HG03521 (cell line): Measurements from ENCODE around the gene SP1.
"Not testable (repeated sequence)": the region's sequence is repeated elsewhere in the genome, so short reads cannot be mapped to it uniquely, and the experiment has no call there.

ENCODE experiments used
- ATAC-seq: cut with Tn5 transposase; IDR thresholded peaks from one replicate; pipeline ENCODE4 v1.9.1; 2021; ENCODE audit warnings: mild to moderate bottlenecking, moderate library complexity; ENCODE audit not compliant: unreplicated experiment

SP1 gene

GRCh38 chr12:53410951-53411350, 31.0 kb downstream of the SP1 start:
- ATAC-seq = no peak

- no peak for ATAC-seq
These were observed 33.7 kb downstream of the SP1 start for GRCh38 chr12:53413485-53414204.

- no peak for ATAC-seq
These were observed 34.9 kb downstream of the SP1 start for GRCh38 chr12:53414756-53415417.

- not testable (repeated sequence) for ATAC-seq
These were observed 35.9 kb downstream of the SP1 start for GRCh38 chr12:53415752-53416389.

GRCh38 chr12:53417291-53417816, 37.4 kb downstream of the SP1 start:
- not testable (repeated sequence) for ATAC-seq

GRCh38 chr12:53418221-53418620, 38.2 kb downstream of the SP1 start:
- ATAC-seq = no peak

GRCh38 chr12:53419756-53420155, 39.8 kb downstream of the SP1 start:
- ATAC-seq = no peak

- not testable (repeated sequence) for ATAC-seq
These were observed 42.3 kb downstream of the SP1 start for GRCh38 chr12:53422247-53422646.

- ATAC-seq = no peak
These were observed 43.6 kb downstream of the SP1 start, which contains the start of gene AMHR2 for GRCh38 chr12:53423597-53423996. TSS of gene AMHR2 (plus strand) at chr12:53423855. CDS start at chr12:53423935, 80 bp downstream.

GRCh38 chr12:53424626-53425514, 44.9 kb downstream of the SP1 start:
- no peak for ATAC-seq

GRCh38 chr12:53425515-53426150, 45.7 kb downstream of the SP1 start:
- ATAC-seq = no peak

- ATAC-seq = no peak
These were observed 48.1 kb downstream of the SP1 start for GRCh38 chr12:53427905-53428594.

- ATAC-seq = no peak
These were observed 48.8 kb downstream of the SP1 start for GRCh38 chr12:53428741-53429140.

- ATAC-seq = no peak
These were observed 50.1 kb downstream of the SP1 start for GRCh38 chr12:53430116-53430515.

GRCh38 chr12:53431187-53431586, 51.2 kb downstream of the SP1 start:
- no peak for ATAC-seq

GRCh38 chr12:53435326-53435725, 55.4 kb downstream of the SP1 start:
- ATAC-seq = not testable (repeated sequence)

- ATAC-seq = not testable (repeated sequence)
These were observed 59.6 kb downstream of the SP1 start for GRCh38 chr12:53439582-53439981.

GRCh38 chr12:53441040-53441833, 61.3 kb downstream of the SP1 start, which contains the start of gene PRR13:
TSS of gene PRR13 (plus strand) at chr12:53441734. CDS start at chr12:53442715, 981 bp downstream.
- ATAC-seq = peak; percentile 99

- no peak for ATAC-seq
These were observed 64.0 kb downstream of the SP1 start for GRCh38 chr12:53443955-53444354.
